Gastrocnemius medialis (tissue), 4 donors: ENCODE data around the gene USP24. TPM values are rescaled to one million over a fixed set of nuclear protein-coding genes. Genes with fewer than 3 reads are reported as not detected.

Experiments used
- ATAC-seq, 2 donors: fragments of 150-250 bp; one replicate each; pipeline ENCODE4 v1.9.1; 2016
- DNase-seq, 2 donors: peaks; one replicate each; pipeline ENCODE4 v3.0.0-alpha.2; 2019
- H3K27ac ChIP-seq, 4 donors: fragments of 200-600 bp; sonication (generic); 1 replicate in 1 of 4; 2 replicates in 3 of 4; pipeline ENCODE4 v1.5.1; 2016 to 2018; ENCODE audit warnings: mild to moderate bottlenecking in 2 of 4, moderate library complexity in 1 of 4
- H3K27me3 ChIP-seq, 3 donors: fragments of 200-600 bp; sonication (generic) in 2 of 3; 1 replicate in 1 of 3; 2 replicates in 2 of 3; pipeline versions ENCODE4 v1.5.1 to v1.6.0; 2016 to 2019; ENCODE audit warnings: mild to moderate bottlenecking in 1 of 3, moderate library complexity in 1 of 3
- H3K36me3 ChIP-seq, 2 donors: fragments of 200-600 bp; sonication (generic) in 1 of 2; one replicate each; pipeline ENCODE4 v1.5.1; 2017 to 2018
- H3K4me1 ChIP-seq, 2 donors: fragments of 200-600 bp; sonication (generic) in 1 of 2; one replicate each; pipeline ENCODE4 v1.5.1; 2016 to 2017; ENCODE audit warnings: mild to moderate bottlenecking in 2 of 2
- H3K4me3 ChIP-seq, 4 donors: fragments of 200-600 bp; sonication (generic) in 3 of 4; 1 replicate in 1 of 4; 2 replicates in 3 of 4; pipeline ENCODE4 v1.5.1; 2016 to 2019; ENCODE audit warnings: mild to moderate bottlenecking in 2 of 4
- H3K9me3 ChIP-seq, 3 donors: fragments of 200-600 bp; sonication (generic) in 2 of 3; 1 replicate in 1 of 3; 2 replicates in 2 of 3; pipeline ENCODE4 v1.5.1; 2016 to 2019
- POLR2A ChIP-seq, 2 donors: fragments of 450-650 bp; IDR thresholded peaks; one replicate each; pipeline ENCODE4 v1.6.1; 2017; ENCODE audit warnings: antibody characterized with exemption in 2 of 2, mild to moderate bottlenecking in 2 of 2, moderate library complexity in 2 of 2
- in situ Hi-C, 4 donors: fragments of 200-750 bp; cut with MboI; loops; one replicate each; pipeline versions ENCODE4 v1.15.0 to v1.8.0; 2017; ENCODE audit warnings: low sequenced_read_pairs in 4 of 4
- intact Hi-C: fragments of 100-400 bp; cut with DNase I; formaldehyde crosslinking; loops from one replicate; pipeline ENCODE4 v1.15.1; 2023; ENCODE audit warnings: low total_unique reads
- total RNA-seq, 4 donors: library from RNA; depleted of rRNA; stranded (reverse); fragments of >200 nt; gene quantifications; one replicate each; pipeline versions ENCODE4 v1.1.0 to v1.2.3, GENCODE V29; 2016
- TF ChIP-seq, protein P1 (sequence below), 5 experiments: fragments of 450-650 bp in 3 of 5; fragments of 200-600 bp in 2 of 5; sonication (generic) in 2 of 5; IDR thresholded peaks in 4 of 5; conservative IDR thresholded peaks in 1 of 5; 1 replicate in 4 of 5; 2 replicates in 1 of 5; pipeline ENCODE4 v1.5.1; 2016 to 2019; ENCODE audit warnings: antibody characterized with exemption in 5 of 5, mild to moderate bottlenecking in 3 of 5, moderate library complexity in 3 of 5

Gene USP24
- total RNA-seq, 4 donors from 2014 or later: 77.3 to 102 (median 90.8) TPM

DNA sequence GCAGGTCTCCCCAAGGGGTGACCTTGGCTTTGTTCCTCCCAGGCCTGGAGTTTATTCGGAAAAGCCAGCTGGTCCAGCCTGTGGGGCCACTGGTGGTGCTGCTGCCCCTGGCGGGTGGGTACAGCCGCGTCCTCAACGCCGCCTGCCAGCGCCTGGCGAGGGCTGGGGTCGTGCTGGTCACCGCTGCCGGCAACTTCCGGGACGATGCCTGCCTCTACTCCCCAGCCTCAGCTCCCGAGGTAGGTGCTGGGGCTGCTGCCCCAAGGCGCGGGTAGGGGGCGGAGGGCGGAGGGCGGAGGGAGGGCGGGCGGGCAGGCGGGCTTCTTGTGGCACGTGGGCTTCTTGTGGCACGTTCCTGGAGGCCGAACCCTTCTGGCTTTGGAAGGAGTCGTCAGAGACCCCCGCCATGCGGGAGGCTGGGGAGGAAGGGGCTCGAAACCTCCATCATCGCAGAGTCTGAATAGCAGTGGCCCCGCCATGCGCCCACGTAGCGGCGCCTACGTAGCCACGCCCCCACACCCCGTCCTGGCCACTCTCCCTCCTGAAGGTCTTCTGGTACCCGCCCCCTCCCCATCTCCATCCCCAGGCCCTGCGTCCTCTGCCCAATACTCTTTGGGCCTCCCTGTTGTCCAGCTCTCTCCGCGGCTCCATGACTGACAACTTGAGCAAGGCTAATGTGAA is 159.1 kb downstream of the USP24 start:
- no peak for ATAC-seq
- no peaks in the 10 kb centered on the region for H3K9me3 ChIP-seq
- H3K27ac ChIP-seq: peak overlapping the region in 2 of 4 donors; percentile 14 to 46
- no peak overlapping the region for H3K4me3 ChIP-seq
- H3K27me3 ChIP-seq: no peaks in the 10 kb centered on the region
- peaks cover 17 to 21% of the 10 kb centered on the region in 2 donors for H3K4me1 ChIP-seq
- no peak for DNase-seq
- H3K36me3 ChIP-seq: no peaks in the 10 kb centered on the region
- TF ChIP-seq POLR2A (IDR thresholded peaks at IDR 0.05): no peak
- TF ChIP-seq, protein P1, sequence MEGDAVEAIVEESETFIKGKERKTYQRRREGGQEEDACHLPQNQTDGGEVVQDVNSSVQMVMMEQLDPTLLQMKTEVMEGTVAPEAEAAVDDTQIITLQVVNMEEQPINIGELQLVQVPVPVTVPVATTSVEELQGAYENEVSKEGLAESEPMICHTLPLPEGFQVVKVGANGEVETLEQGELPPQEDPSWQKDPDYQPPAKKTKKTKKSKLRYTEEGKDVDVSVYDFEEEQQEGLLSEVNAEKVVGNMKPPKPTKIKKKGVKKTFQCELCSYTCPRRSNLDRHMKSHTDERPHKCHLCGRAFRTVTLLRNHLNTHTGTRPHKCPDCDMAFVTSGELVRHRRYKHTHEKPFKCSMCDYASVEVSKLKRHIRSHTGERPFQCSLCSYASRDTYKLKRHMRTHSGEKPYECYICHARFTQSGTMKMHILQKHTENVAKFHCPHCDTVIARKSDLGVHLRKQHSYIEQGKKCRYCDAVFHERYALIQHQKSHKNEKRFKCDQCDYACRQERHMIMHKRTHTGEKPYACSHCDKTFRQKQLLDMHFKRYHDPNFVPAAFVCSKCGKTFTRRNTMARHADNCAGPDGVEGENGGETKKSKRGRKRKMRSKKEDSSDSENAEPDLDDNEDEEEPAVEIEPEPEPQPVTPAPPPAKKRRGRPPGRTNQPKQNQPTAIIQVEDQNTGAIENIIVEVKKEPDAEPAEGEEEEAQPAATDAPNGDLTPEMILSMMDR (IDR thresholded peaks at IDR 0.05 in 4 of 5, conservative IDR thresholded peaks at IDR 0.05 in 1 of 5): no peak
- intact Hi-C loops (no loop called here), in situ Hi-C loops (no loop called here)

DNA sequence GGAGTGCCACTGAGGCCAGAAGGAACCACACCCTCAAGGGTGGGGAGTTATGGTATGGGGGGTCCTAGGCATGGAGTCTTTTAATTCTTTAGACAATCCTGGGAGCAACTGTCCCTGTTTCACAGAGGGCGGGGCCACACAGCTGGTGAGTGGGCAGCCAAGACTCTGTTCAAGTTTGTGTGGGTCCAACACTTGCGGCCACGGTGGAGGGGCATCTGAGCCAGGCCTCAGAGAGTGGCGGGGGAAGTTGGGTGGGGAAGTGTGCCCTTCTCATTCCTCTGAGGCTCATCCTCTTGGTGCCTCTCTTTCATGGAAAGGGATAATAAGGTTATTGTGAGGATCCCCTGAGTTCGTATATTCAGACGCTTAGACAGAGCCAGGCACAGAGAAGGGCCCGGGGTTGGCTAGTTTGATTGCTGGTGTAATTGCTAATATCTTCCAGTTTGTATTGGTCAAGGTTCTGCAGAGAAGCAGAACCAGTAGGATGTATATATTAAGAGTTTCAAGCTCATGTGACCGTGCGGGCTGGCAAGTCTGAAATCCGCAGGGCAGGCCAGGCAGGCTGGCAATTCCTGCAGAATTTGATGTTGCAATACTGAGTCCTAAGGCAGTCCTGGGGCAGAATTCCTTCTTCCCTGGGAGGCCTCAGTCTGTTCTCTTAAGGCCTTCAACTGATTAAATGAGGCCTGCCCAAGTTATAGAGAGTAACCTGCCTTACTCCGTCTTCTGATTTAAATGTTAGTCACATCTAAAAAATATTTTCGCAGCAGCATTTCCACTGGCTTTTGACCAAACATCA is 159.9 kb downstream of the USP24 start:
- H3K4me1 ChIP-seq: peaks cover 17 to 21% of the 10 kb centered on the region in 2 donors
- H3K27me3 ChIP-seq: no peaks in the 10 kb centered on the region
- in situ Hi-C loops (no loop called here), intact Hi-C loops (no loop called here)
- no peaks in the 10 kb centered on the region for H3K9me3 ChIP-seq
- peak overlapping the region in 2 of 4 donors; percentile 14 to 46 for H3K27ac ChIP-seq
- no peak overlapping the region for H3K4me3 ChIP-seq
- DNase-seq: peak; percentile 63 to 67
- no peak for TF ChIP-seq POLR2A (IDR thresholded peaks at IDR 0.05)
- TF ChIP-seq, protein P1 (IDR thresholded peaks at IDR 0.05 in 4 of 5, conservative IDR thresholded peaks at IDR 0.05 in 1 of 5): no peak
- H3K36me3 ChIP-seq: no peaks in the 10 kb centered on the region
- ATAC-seq: peak; percentile 45 to 76

DNA sequence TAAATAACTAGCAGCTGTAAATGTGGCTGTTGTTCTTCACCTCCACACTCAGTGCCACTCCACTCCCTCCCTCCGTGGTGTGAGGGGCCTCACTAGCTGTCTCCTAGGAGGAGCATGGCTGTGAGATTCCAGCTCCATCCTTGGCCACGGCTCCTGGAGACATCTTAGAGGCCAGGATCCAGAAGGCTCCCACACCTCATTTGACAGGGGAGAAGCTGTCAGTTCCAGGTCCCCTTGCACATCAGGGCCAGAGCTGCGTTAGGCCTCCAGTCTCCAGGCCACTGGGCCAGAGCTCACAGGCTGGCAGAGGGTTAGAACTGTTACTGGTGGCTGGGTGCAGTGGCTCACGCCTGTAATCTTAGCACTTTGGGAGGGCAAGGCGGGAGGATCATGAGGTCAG is 160.8 kb downstream of the USP24 start:
- Histone ChIP-seq H3K27ac (no peak overlapping the region), H3K36me3 (no peaks in the 10 kb centered on the region), H3K9me3 (no peaks in the 10 kb centered on the region), H3K4me1 (peaks cover 17 to 21% of the 10 kb centered on the region in 2 donors), H3K4me3 (no peak overlapping the region), H3K27me3 (no peaks in the 10 kb centered on the region)
- no peak for DNase-seq
- in situ Hi-C loops (no loop called here), intact Hi-C loops (no loop called here)
- TF ChIP-seq POLR2A (IDR thresholded peaks at IDR 0.05): no peak
- TF ChIP-seq, protein P1 (IDR thresholded peaks at IDR 0.05 in 4 of 5, conservative IDR thresholded peaks at IDR 0.05 in 1 of 5): no peak
- ATAC-seq: no peak

DNA sequence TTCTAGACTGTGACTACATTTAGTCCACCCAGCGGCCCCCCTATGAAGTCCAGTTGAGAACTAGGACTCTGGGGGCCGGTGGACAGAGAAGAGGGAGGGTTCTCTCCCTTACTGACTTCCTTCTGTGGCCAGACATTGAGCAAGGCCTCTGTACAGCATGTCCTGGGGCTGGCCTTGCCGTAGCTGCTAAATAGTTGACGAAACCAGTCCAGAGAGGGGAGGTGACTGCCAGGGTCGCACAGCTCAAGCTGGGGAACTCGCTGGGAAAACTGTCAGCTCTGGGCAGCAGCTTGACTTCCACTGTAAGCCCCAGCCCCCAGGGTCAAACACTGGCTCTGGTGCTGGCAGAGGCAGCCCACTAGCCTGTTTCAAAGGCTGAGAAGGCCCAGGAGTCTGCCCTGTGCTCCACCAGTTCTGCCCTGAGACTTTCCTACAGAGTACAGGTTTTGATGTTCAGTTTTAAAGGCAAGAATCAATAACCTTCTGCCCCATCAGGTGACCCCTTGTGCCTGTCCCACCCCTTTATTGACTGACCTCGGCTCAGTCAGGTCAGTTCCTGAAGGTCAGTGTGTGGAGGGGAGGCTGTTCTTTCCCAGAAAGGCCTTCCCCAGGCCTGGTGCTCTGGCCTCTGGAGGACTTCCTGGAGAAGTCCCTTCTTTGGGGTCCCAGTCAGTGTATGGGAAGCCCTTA is 161.8 kb downstream of the USP24 start:
- Histone ChIP-seq H3K9me3 (no peaks in the 10 kb centered on the region), H3K27me3 (no peaks in the 10 kb centered on the region), H3K27ac (peak overlapping the region; percentile 13 to 78 (median 66)), H3K4me3 (no peak overlapping the region), H3K4me1 (peaks cover 17 to 21% of the 10 kb centered on the region in 2 donors), H3K36me3 (no peaks in the 10 kb centered on the region)
- DNase-seq (peak; percentile 56 to 73), ATAC-seq (peak; percentile 77 to 80)
- intact Hi-C loops: no loop called here
- in situ Hi-C loops: no loop called here
- TF ChIP-seq, protein P1 (IDR thresholded peaks at IDR 0.05 in 4 of 5, conservative IDR thresholded peaks at IDR 0.05 in 1 of 5): no peak
- TF ChIP-seq POLR2A (IDR thresholded peaks at IDR 0.05): no peak
